Renal pelvis (tissue), 12 donors: ENCODE data around the gene EIF1AY. TPM values are rescaled to one million over a fixed set of nuclear protein-coding genes. Genes with fewer than 3 reads are reported as not detected.
"Not testable (repeated sequence)": the region's sequence is repeated elsewhere in the genome, so short reads cannot be mapped to it uniquely, and the experiment has no call there.

Experiments used
- DNase-seq: peaks from one replicate; pipeline ENCODE4 v3.0.0-alpha.2; 2013
- long read RNA-seq, 16 experiments: transcript quantifications; one replicate each; lab custom pipeline, GENCODE V29; 2026
- polyA plus RNA-seq, 3 donors: library from polyadenylated mRNA; unstranded; fragments of 120-200 nt; gene quantifications; one replicate each; pipeline ENCODE4 v1.2.1, GENCODE V29; 2013; ENCODE audit not compliant: insufficient read length in 3 of 3

EIF1AY gene, protein sequence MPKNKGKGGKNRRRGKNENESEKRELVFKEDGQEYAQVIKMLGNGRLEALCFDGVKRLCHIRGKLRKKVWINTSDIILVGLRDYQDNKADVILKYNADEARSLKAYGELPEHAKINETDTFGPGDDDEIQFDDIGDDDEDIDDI
- polyA plus RNA-seq, result 10 to 100 TPM in 2 of 3 donors, under 1 TPM in 1; 0.19 to 57.1 (median 47.6) TPM
- long read RNA-seq, donor 1, transcript EIF1AY-201 (7 exons, 1,390 nt), result major isoform, 36 of 38 reads
- long read RNA-seq, donor 1, partial matches to known transcripts, result 0 of 38 reads
- long read RNA-seq, donor 1, other reads (novel, unspliced or antisense), result 0 of 38 reads
- long read RNA-seq, donor 2, transcript EIF1AY-201 (7 exons, 1,390 nt), result major isoform, 39 of 43 reads
- long read RNA-seq, donor 2, partial matches to known transcripts, result 0 of 43 reads
- long read RNA-seq, donor 2, other reads (novel, unspliced or antisense), result 0 of 43 reads
- long read RNA-seq, donor 3, transcript EIF1AY-201 (7 exons, 1,390 nt), result major isoform, 22 of 24 reads
- long read RNA-seq, donor 3, partial matches to known transcripts, result 0 of 24 reads
- long read RNA-seq, donor 3, other reads (novel, unspliced or antisense), result 0 of 24 reads
- long read RNA-seq, donor 4, transcript EIF1AY-201 (7 exons, 1,390 nt), result major isoform, 33 of 38 reads
- long read RNA-seq, donor 4, partial matches to known transcripts, result 0 of 38 reads
- long read RNA-seq, donor 4, other reads (novel, unspliced or antisense), result 0 of 38 reads
- long read RNA-seq, donor 5, partial matches to known transcripts, result 0 of 2 reads
- long read RNA-seq, donor 5, other reads (novel, unspliced or antisense), result 0 of 2 reads
- long read RNA-seq, donor 6, result 0 reads
- long read RNA-seq, donor 7, result 0 reads
- long read RNA-seq, donor 8, transcript EIF1AY-201 (7 exons, 1,390 nt), result major isoform, 10 of 10 reads
- long read RNA-seq, donor 8, partial matches to known transcripts, result 0 of 10 reads
- long read RNA-seq, donor 8, other reads (novel, unspliced or antisense), result 0 of 10 reads
- long read RNA-seq, donor 9, transcript EIF1AY-201 (7 exons, 1,390 nt), result major isoform, 38 of 40 reads
- long read RNA-seq, donor 9, partial matches to known transcripts, result 0 of 40 reads
- long read RNA-seq, donor 9, other reads (novel, unspliced or antisense), result 0 of 40 reads
- long read RNA-seq, donor 10, transcript EIF1AY-201 (7 exons, 1,390 nt), result major isoform, 21 of 24 reads
- long read RNA-seq, donor 10, partial matches to known transcripts, result 0 of 24 reads
- long read RNA-seq, donor 10, other reads (novel, unspliced or antisense), result 0 of 24 reads
- long read RNA-seq, donor 11, result 0 reads
- long read RNA-seq, donor 12, transcript EIF1AY-201 (7 exons, 1,390 nt), result major isoform, 29 of 37 reads
- long read RNA-seq, donor 12, partial matches to known transcripts, result 0 of 37 reads
- long read RNA-seq, donor 12, other reads (novel, unspliced or antisense), result 5 of 37 reads
- long read RNA-seq, donor 13, transcript EIF1AY-201 (7 exons, 1,390 nt), result major isoform, 15 of 17 reads
- long read RNA-seq, donor 13, partial matches to known transcripts, result 0 of 17 reads
- long read RNA-seq, donor 13, other reads (novel, unspliced or antisense), result 0 of 17 reads
- long read RNA-seq, donor 14, result 0 reads
- long read RNA-seq, donor 15, transcript EIF1AY-201 (7 exons, 1,390 nt), result major isoform, 34 of 36 reads
- long read RNA-seq, donor 15, partial matches to known transcripts, result 0 of 36 reads
- long read RNA-seq, donor 15, other reads (novel, unspliced or antisense), result 0 of 36 reads
- long read RNA-seq, donor 16, transcript EIF1AY-201 (7 exons, 1,390 nt), result major isoform, 29 of 38 reads
- long read RNA-seq, donor 16, partial matches to known transcripts, result 6 of 38 reads
- long read RNA-seq, donor 16, other reads (novel, unspliced or antisense), result 0 of 38 reads

DNA sequence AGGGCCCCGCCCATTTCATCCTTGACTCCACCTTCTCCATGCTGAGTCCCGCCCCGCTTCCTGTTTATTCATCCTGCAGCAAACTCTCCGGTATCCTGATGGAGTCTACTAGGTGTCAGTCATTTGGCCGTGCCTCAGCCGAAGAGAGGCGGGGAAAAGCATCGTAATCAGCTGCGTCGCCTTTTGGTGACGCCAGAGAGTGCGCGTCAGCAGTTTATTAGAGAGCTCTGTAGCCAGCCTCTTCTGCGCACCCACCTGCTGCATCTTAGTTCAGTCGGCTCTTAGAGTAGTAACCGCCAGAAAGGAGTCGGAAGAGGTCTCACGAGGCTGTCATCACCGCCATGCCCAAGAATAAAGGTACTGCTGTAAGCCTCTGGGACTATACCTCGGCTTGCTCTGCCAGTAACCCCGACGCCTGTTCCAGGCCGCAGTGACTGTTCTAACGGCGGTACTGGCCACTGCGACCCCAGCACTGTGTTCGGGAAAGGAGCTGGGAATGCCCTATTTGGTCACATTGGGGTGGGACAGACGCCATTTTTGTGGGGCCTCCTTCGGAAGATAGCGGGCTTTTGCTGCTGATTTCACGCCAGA is at the start of gene EIF1AY:
TSS of gene EIF1AY (plus strand) at position 246 of the 591 bp plus-strand sequence. CDS start at position 342, 96 bp downstream.
- no peak for DNase-seq

DNA sequence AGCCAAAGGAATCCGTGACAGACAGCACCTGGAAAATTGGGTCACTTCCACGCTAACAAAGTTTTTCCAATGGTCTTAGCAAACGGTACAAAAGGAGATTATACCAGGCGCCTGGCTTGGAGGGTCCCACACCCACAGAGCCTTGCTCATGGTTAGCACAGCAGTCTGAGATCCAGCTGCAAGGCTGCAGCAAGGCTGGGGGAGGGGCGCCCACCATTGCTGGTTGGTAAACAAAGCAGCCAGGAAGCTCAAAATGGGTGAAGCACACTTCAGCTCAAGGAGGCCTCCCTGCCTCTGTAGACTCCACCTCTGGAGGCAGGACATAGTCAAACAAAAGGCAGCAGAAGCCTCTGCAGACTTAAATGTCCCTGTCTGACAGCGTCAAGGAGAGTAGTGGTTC is 47.1 kb upstream of the EIF1AY start:
- no peak for DNase-seq

DNA sequence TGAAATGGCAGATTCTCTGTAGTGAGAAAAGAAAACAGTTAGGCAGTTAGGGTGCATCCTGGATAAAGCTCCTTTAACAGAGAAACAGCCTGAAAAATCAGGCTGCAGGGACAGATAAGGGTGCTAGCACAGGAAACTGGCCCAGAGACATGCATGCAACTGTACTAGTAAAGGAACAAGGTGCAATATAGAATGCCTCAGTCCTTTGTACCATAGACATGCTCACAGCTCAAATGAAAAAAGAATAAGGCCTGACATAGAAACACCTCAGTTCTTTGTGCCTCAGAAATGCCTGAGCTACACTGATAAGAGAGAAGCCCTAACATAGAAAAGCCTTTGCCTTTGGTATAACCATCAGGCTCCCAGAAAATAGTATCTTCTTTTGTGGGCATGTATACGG is 37.4 kb upstream of the EIF1AY start:
- no peak for DNase-seq

DNA sequence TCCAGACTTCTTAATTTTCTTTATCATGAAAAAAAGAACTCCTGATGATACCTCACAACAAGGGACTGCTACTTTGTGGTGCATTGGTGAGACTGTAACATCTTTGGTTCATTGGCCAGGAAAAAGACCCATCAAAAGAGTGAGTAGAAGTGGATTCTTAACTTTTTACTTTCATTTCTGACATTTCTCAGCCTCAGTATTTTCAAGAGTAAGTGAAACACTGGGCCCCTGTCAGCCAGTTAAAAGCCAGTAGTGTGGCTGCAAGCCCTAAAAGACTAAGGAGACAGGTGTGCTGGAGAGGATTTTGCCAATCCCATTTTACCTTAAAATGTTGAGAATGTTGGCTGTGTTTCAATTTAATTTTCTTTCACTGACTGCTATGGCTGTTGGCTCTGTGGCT is 36.6 kb upstream of the EIF1AY start:
- DNase-seq, result no peak

DNA sequence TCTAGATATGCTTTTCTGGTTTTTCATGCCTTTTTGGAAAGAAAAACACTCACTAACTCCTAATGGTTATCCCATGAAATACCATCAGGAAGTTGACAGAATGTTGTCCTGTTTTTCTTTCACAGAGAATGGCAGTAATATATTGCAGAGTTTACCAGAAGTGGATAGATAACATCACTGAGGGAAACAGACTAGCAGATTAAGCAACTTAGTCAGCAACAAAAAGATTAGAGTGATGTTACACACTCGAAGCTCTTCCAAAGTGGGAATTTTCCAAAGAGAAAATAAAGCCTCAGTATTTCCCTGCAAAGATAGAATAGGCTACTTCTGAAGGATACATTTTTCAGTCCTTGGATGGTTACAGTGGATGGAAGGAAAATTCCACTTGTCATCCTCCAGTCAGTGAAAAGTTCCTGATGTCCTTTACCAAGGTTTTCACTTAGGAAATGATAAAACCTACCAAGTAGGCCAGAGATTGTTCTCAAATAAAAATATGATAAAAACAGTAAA is 31.1 kb upstream of the EIF1AY start:
- DNase-seq, result no peak

DNA sequence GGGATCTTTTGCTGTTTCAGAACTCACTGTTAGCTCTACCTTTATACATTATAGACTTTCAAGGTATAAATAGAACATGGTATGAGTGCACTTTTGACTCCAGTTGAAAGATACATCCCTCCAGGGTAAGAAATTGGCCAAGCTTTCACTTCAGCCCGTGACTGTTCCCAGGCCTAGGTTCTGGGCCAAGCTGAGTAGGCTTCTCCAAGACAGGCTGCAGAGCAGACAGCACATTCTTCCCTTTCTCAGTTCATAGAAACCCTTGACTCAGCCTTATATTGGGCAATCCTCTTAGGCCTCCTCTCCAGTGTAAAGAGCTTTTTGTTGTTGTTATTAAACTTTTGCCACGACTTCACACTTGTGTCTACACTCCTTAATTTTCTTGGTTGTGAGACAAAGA is 29.5 kb upstream of the EIF1AY start:
- no peak for DNase-seq

DNA sequence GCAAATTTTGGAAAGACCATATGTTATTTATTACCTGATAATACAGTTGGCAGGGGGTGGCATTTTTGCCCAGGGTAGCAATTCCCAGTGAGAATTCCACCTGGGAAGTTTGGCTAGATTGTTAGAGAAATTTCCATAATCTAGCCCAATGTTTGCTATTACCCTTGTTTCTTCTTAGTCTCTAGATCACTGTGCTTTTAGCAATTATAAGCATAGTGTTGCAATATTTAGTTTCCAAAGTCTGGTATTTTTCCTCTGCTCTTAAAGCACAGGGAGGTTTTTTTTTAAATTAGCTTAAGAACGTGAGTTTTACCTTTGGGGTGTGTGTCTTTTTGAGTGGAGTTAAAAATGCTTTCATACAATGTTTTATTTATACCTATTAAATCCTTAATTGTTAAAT is 26.3 kb upstream of the EIF1AY start:
- no peak for DNase-seq

DNA sequence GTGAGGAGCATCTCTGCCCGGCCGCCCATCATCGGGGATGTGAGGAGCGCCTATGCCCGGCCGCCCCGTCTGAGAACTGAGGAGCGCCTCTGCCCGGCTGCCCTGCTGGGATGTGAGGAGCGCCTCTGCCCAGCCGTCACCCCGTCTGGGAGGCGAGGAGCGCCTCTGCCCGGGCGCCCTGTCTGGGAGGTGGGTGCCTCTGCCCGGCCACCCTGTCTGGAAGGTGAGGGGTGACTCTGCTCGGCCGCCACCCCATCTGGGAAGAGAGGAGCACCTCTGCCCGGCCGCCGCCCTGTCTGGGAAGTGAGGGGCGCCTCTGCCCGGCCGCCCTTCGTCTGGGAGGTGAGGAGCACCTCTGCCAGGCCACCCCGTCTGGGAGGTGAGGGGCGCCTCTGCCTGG is 23.7 kb upstream of the EIF1AY start:
- DNase-seq, result no peak

DNA sequence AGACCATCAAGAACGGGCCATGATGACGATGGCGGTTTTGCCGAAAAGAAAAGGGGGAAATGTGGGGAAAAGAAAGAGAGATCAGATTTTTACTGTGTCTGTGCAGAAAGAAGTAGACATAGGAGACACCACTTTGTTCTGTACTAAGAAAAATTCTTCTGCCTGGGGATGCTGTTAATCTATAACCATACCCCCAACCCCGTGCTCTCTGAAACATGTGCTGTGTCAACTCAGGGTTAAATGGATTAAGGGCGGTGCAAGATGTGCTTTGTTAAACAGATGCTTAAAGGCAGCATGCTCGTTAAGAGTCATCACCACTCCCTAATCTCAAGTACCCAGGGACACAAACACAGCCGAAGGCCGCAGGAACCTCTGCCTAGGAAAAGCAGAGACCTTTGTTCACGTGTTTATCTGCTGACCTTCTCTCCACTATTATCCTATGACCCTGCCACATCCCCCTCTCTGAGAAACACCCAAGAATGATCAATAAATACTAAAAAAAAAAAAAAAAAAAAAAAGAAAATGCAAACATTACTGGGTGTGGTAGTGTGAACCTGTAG is 22.7 kb upstream of the EIF1AY start:
- not testable (repeated sequence) for DNase-seq

DNA sequence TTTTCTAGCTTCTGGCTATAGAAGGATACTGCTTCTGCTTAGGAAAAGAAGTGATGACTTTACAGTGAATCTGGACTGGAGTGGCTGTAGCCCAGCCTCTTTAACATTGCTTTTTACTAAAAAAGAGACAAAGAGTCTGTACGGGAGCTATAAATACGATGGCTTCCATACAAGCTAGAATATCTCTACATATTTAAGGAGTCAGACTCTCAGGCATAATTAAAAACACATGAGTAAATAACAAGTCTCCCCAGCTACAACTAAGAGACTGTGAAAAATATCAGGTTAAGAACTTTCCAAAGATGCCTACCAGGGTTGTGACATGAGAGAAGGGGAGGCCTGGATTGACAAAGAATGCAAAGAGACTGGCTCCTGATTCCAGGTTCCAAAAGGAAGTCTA is 19.8 kb upstream of the EIF1AY start:
- no peak for DNase-seq

DNA sequence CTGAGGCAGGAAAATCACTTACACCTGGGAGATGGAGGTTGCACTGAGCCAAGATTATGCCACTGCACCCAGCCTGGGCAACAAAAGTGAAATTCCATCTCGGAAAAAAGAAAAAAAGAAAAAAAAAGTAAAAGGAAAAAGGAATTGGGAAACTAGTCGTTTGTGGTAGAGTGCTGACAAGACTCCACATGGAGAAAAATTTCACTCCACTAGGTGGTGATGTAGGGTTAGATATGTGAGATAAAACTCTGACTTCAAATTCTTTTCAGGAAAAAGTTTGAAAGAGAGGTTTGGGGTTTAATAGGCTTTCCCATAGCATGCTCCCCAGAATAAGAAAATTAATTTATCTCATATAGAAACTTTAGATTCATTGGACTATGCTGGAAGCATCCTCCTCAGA is 16.9 kb upstream of the EIF1AY start:
- no peak for DNase-seq

DNA sequence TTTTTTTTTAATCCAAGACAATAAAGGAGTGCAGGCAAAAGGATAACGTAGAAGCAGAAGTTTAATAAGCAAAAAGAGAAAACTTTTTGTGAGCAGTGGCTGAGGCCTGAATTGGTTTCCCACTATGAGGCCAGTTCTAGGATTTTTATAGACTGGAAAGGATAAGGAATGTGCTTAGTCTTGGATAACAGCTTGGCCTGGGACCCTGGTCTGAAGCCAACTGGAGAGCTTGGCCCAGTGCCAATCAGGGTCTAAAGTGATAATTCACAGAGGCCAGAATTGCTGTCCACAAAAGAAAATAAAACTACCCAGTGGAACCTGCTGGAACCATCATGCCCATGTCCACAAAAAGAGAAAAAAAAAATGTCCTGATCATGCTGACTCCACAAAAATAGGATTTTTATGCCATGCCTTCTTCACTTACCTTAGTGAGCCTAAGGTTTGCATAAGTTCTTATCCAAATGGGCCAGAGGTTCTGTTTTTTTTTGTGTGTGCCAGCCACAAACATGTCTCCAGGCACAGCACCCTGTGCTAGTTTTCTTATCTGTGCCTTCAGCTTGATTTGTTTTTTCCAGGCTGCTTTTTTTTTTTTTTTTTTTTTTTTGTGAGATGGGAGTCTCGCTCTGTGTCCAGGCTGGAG is 15.6 kb upstream of the EIF1AY start:
- no peak for DNase-seq

DNA sequence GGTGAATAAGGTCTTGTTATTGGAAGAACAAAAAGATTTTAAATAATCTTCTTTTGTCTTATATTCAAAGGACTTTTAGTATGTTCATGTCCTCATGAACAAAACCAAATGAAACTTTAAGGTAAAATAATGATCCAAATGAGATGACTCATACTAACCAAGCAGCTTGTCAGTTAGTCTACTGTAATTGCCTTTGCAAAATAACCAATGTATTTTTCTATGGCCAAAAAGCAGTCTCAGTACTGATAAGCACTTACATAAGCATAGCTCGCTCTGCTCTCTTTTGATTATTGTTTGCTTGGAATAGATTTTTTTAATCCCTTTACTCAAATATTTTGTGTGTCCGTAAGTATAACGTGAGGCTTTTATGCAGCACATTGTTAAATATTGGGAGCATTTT is 4.3 kb upstream of the EIF1AY start:
- DNase-seq, result no peak

DNA sequence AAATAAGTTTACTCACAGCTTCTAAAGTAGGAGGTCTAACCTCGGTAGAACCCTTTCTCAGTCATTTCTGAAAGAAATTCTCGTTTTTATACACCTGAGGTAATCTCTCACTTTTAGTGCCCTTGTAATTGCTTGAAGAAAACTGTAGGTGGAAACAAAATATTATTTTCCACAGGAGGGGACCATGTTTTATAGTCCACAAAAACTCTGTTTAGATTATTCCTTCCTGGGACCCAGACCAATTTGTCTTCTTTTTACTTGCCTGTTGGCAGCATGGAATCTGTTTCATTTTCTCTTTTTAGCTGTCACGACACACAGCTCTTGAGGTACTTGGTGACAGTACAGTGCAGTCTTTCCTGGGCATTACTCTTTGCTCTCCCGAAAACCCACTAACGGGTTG is 930 bp downstream of the EIF1AY start:
- DNase-seq, result no peak

DNA sequence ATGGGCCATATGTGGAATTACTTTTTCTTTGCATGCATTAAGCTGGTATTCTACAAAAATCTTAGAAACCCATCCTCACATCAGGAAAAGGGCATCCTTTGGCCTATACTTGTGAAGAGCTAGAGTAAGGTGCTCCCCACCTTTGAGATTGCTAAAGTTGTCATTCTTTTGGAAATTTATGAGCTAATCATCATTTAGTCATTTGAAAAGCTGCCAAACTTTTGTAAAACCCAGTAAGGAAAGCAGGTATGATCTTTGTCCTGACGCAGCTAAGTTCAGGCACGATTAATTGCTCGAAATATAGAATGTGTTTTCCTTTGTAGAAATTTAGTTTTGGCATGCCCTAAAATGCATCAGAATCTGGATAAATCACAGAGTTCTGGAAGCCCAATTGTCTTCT is 2.6 kb downstream of the EIF1AY start:
- DNase-seq, result no peak

DNA sequence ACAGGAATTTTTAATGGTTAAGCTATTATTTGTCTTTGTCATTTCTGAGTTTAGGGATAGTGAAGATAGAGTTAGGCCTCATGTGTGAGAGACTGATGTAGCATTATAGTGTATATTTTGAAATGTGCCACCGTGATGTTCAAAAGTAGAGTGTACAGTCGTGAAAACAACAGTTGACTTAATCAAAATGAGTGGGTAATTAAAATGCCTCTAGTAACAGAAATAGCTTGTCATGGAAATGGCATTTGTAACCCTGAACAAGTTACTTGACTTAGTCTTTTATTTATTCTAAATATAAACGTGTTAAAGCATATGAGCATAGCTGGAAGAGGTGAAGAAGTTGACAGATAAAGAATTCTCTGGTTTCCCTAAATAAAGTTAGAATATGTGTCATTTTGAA is 6.1 kb downstream of the EIF1AY start:
- DNase-seq, result no peak

DNA sequence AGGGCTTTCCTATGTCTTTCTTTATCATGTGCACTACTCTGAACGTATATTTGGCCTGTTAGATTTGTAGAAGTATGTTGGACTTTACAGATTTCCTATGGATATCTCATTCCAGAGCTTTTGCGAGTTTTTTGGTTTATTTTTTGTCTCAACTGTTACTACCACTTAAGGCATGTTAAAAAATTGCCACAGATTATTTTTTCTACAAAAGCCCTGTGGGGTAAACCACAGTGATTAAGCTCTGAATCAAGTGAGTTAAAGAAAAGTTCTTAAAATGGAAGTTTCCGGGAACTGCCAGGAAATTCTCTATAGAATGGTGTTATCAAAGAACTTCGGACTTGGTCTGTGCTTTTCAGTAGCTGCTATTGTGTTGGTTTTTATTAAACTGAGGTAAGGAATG is 10.6 kb downstream of the EIF1AY start:
- no peak for DNase-seq
